ENCODE data around the gene SHANK2.

SHANK2 gene

DNA sequence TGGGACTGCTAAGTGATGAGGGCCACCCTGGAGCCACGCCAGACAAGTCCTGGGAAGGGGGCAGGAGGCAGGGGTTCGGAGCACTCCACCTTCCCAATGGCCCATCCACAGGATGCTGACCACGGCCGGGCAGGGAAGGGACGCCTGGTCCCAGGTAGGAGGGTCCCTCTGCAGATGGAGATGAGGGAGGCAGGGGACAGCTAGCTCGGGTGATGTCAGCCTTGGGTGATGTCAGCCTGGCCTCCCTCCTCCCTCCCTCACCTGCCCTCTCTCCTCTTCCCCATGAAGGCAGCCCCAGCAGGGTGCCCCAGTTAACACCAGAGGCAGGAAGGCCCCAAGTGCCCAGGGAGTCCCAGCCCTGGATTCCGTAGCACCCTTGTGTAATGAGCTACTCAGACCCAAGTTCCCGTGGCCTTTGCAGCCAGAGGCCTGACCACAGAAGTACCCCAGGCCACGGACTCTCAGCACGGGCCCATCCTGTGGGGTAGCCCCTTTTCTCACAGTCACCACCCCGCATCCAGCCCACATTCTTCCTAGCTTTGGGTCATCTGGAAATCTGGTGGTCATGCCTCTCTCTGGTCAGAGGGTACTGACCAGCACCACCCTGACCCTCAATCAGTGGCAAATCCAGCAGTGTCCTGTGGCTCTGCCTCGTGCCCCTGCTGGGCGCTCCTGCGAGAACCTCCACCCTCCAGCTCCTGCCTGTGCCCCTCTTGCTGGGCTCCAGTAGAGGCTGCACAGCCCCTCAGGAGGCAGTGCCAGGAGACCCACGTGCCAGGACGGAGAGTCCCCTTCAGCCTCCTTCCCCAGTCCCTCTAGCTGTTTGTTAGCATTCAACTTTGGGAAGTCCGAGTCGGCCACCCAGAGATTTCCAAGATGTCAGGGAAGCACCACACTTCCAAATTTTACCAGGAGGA, 47.4 kb downstream of the SHANK2 start:
- no peak overlapping the region for H3K4me3 ChIP-seq (ENCODE audit: low read depth, low read length)
- no peak for TF ChIP-seq CTCF (IDR thresholded peaks at IDR 0.05; ENCODE audit: borderline replicate concordance, insufficient read depth, low read depth, low read length)

- TF ChIP-seq CTCF (IDR thresholded peaks at IDR 0.05; ENCODE audit: borderline replicate concordance, insufficient read depth, low read depth, low read length): no peak
- H3K4me3 ChIP-seq (ENCODE audit: low read depth, low read length): no peak overlapping the region
Observed at GRCh38 chr11:71204294-71204693, 48.1 kb downstream of the SHANK2 start.

- H3K4me3 ChIP-seq (ENCODE audit: low read depth, low read length): no peak overlapping the region
- TF ChIP-seq CTCF (IDR thresholded peaks at IDR 0.05; ENCODE audit: borderline replicate concordance, insufficient read depth, low read depth, low read length): no peak
Observed at GRCh38 chr11:71203681-71204080, 48.7 kb downstream of the SHANK2 start.

- no peak overlapping the region for H3K4me3 ChIP-seq (ENCODE audit: low read depth, low read length)
- TF ChIP-seq CTCF (IDR thresholded peaks at IDR 0.05; ENCODE audit: borderline replicate concordance, insufficient read depth, low read depth, low read length): no peak
Observed at GRCh38 chr11:71202966-71203365, 49.4 kb downstream of the SHANK2 start.

DNA sequence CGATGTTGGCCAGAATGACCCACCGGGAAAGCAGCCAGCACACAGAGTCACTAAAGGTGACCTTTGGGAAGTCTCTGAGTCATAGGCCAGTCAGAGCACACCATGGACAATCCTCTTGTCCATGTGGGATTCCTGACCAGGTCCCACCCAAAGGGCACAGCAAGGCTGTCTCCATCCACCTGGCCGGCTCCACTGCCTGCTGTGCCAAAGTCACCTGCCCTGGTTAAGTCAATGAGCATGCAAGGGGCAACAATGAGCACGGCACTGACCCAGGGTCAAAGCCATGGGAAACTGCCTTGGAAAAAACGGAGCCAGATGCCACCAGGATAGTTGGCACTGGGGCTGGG, 49.8 kb downstream of the SHANK2 start:
- no peak for TF ChIP-seq CTCF (IDR thresholded peaks at IDR 0.05; ENCODE audit: borderline replicate concordance, insufficient read depth, low read depth, low read length)
- no peak overlapping the region for H3K4me3 ChIP-seq (ENCODE audit: low read depth, low read length)
